IPS-18a (cell line): ENCODE measurements around the gene RHEB.
A peak's percentile ranks its signal among the peaks of the same experiment; 100 is the strongest.

Experiments used
- H3K27ac ChIP-seq: one replicate; pipeline ENCODE4 v1.5.1; 2013; ENCODE audit warnings: low read length
- H3K27me3 ChIP-seq: one replicate; pipeline ENCODE4 v1.6.1; 2013; ENCODE audit warnings: mild to moderate bottlenecking, low read length; ENCODE audit not compliant: control insufficient read depth, insufficient read depth
- H3K36me3 ChIP-seq: one replicate; pipeline ENCODE4 v1.6.1; 2013; ENCODE audit warnings: low read depth, low read length; ENCODE audit not compliant: control insufficient read depth
- H3K4me1 ChIP-seq: one replicate; pipeline ENCODE4 v1.6.1; 2013; ENCODE audit warnings: low read depth, low read length; ENCODE audit not compliant: control insufficient read depth
- H3K4me3 ChIP-seq: one replicate; pipeline ENCODE4 v1.5.1; 2013; ENCODE audit warnings: low read length
- H3K9ac ChIP-seq: one replicate; pipeline ENCODE4 v1.6.1; 2013; ENCODE audit warnings: mild to moderate bottlenecking, low read length, moderate library complexity
- H3K9me3 ChIP-seq: one replicate; pipeline ENCODE4 v1.6.1; 2013; ENCODE audit warnings: low read depth, low read length; ENCODE audit not compliant: control insufficient read depth

Gene RHEB

DNA sequence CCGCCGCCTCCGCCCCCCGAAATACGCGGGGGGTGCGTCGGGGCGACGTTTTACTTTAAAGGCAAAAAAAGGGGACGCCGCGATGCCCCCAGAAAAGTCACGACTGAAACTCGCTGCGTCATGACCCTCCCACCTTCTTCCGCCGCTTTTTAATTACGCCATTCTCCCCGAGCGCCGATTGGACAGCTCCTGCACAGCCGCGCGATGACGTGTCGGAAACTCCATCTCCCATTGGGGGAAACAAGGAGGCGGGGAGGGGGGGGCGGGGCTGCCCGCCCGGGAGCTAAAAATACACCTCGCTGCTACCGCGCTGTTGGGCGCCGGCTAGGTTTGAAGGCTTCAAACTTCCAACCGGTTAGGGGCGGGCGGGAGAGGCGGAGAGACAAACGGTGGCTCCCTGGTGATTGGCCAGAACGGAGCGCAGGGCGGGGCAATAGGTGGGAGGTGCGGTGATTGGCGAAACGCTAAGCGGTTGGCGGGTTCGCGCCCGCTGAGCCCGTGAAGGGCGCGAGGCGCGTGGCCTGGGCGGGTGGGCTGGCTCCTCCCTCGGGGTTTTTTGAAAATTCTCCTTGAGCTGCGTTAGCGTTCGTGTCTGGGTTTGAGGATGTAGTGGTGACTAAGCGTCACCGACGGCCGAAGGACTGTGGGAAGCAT is at the start of gene RHEB:
Gene RHEB, minus strand, starts transcription at position 131 of the 654 bp plus-strand sequence. CDS start 384 bp downstream, outside the sequence.
- H3K9me3 ChIP-seq = no peaks in the 10 kb centered on the region
- H3K9ac ChIP-seq = peak within 1 kb of the TSS; percentile 82
- H3K36me3 ChIP-seq = no peaks in the 10 kb centered on the region
- H3K27me3 ChIP-seq = no peaks in the 10 kb centered on the region
- H3K4me3 ChIP-seq = peak within 1 kb of the TSS; percentile 82
- peaks cover 4% of the 10 kb centered on the region for H3K4me1 ChIP-seq
- H3K27ac ChIP-seq = peak within 1 kb of the TSS; percentile 32

DNA sequence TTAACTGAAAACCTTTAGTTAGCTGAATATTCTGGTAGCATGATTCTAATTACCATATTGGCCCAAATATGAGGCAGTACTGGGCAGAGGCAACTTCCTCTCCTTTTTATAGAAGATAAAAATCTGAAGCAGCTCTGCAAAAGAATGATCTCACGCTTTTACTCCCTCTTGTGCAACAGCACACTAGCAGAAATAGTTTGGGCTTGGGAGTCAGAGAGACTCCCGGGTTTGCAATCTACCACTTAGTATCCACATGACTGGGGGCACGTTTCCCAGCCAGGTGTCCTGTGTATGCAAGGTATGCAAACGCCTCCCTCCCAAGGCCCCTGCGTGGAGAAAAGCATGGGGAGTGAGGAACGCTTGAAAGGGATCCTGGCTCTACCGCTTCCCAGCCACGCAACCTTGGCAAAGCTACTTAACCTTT is 47.2 kb upstream of the RHEB start:
- no peaks in the 10 kb centered on the region for H3K9me3 ChIP-seq
- H3K4me1 ChIP-seq = peaks cover 10% of the 10 kb centered on the region
- no peaks in the 10 kb centered on the region for H3K36me3 ChIP-seq
- no peak overlapping the region for H3K4me3 ChIP-seq
- no peak overlapping the region for H3K27ac ChIP-seq
- H3K9ac ChIP-seq = no peak overlapping the region
- H3K27me3 ChIP-seq = no peaks in the 10 kb centered on the region

DNA sequence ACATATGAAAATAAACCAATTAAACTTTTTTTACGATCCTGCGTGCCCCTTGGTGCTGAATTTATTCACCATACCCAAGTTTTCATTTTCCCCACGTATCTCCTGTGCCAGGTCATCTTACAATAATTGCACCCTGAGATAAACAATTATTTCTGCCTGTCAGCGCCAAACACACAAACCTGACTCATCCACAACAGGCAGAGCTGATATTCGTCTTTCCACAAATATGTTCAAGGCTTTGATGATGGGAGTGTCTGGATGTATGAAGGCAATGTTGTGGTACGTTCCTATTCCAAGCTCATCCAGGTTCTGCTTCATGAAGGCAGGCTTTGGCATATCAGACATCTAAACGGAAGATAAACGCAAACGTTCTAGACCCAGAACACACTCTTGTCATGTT is 45.8 kb upstream of the RHEB start:
- no peak overlapping the region for H3K4me3 ChIP-seq
- no peak overlapping the region for H3K27ac ChIP-seq
- H3K9ac ChIP-seq = no peak overlapping the region
- no peaks in the 10 kb centered on the region for H3K36me3 ChIP-seq
- H3K4me1 ChIP-seq = peaks cover 10% of the 10 kb centered on the region
- H3K9me3 ChIP-seq = no peaks in the 10 kb centered on the region
- H3K27me3 ChIP-seq = no peaks in the 10 kb centered on the region

- H3K4me3 ChIP-seq = no peak overlapping the region
- H3K27ac ChIP-seq = no peak overlapping the region
- no peaks in the 10 kb centered on the region for H3K36me3 ChIP-seq
- H3K9ac ChIP-seq = no peak overlapping the region
- H3K27me3 ChIP-seq = no peaks in the 10 kb centered on the region
- H3K9me3 ChIP-seq = no peaks in the 10 kb centered on the region
- H3K4me1 ChIP-seq = no peaks in the 10 kb centered on the region
Observed at GRCh38 chr7:151560243-151560642, 40.5 kb upstream of the RHEB start.

- no peak overlapping the region for H3K4me3 ChIP-seq
- H3K36me3 ChIP-seq = no peaks in the 10 kb centered on the region
- no peak overlapping the region for H3K9ac ChIP-seq
- no peaks in the 10 kb centered on the region for H3K9me3 ChIP-seq
- H3K27me3 ChIP-seq = no peaks in the 10 kb centered on the region
- H3K27ac ChIP-seq = no peak overlapping the region
- H3K4me1 ChIP-seq = no peaks in the 10 kb centered on the region
Observed at GRCh38 chr7:151559557-151560183, 40.0 kb upstream of the RHEB start.

GRCh38 chr7:151558575-151558974 is 38.9 kb upstream of the RHEB start:
- no peaks in the 10 kb centered on the region for H3K27me3 ChIP-seq
- no peaks in the 10 kb centered on the region for H3K36me3 ChIP-seq
- no peak overlapping the region for H3K27ac ChIP-seq
- H3K4me3 ChIP-seq = no peak overlapping the region
- H3K9ac ChIP-seq = no peak overlapping the region
- no peaks in the 10 kb centered on the region for H3K4me1 ChIP-seq
- no peaks in the 10 kb centered on the region for H3K9me3 ChIP-seq

GRCh38 chr7:151556592-151556991 is 36.9 kb upstream of the RHEB start:
- Histone ChIP-seq H3K4me3 (no peak overlapping the region), H3K27me3 (no peaks in the 10 kb centered on the region), H3K9ac (no peak overlapping the region), H3K4me1 (no peaks in the 10 kb centered on the region), H3K36me3 (no peaks in the 10 kb centered on the region), H3K27ac (no peak overlapping the region), H3K9me3 (no peaks in the 10 kb centered on the region)

DNA sequence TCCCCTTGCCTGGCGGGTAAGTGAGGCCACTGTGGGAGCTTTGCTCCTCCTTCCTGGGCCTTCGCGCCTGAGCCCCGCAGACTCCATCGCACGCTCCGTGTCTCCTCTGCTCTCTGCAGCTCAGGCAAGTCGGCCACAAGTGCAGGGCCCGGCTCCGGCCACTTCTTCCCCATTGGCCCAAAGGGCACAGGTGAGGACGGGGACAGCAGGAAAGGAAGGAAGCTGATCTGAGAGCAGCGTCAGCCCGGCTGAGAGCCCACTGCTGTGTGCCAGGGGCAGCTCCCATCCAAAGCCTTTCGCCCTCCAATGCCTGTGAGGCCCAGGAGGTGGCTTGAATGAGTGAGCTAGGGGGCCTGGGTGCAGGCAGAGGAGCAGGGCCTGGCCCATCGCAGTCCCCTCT is 33.7 kb upstream of the RHEB start:
- no peaks in the 10 kb centered on the region for H3K36me3 ChIP-seq
- no peak overlapping the region for H3K4me3 ChIP-seq
- no peaks in the 10 kb centered on the region for H3K9me3 ChIP-seq
- H3K27ac ChIP-seq = no peak overlapping the region
- H3K27me3 ChIP-seq = no peaks in the 10 kb centered on the region
- no peaks in the 10 kb centered on the region for H3K4me1 ChIP-seq
- H3K9ac ChIP-seq = no peak overlapping the region

DNA sequence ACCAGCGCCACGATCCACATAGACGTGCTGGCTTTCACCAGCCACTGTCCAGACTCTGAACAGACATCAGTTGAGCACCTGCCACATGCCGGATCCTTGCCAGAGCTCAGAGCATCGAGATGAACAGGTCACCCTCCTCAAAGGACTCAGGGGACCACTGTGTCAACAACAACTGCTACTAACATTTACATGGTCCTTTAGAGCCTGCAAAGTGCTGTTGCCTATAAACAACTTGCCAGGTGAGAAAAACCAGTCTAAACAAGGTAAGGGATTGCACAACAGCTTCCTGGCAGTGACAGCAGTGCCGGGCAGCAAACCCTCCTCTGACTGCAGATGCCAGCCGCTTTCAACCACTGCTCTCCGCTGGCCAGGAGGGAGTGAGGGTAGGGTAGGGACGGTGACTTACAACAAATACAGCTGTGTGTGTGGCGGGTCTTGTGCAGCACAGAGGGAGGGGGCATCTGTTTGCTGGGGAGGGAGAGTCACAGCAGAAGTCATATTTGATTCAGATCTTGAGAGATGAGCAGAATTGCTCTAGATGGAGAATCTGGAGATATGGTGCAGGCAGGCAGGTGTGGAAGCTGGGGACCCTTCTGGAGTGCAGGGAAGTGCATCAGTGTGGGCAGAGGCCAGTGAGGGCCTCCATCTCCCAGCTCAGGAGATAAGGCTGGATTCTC is 32.8 kb upstream of the RHEB start:
- no peak overlapping the region for H3K9ac ChIP-seq
- no peaks in the 10 kb centered on the region for H3K36me3 ChIP-seq
- H3K9me3 ChIP-seq = no peaks in the 10 kb centered on the region
- no peak overlapping the region for H3K4me3 ChIP-seq
- H3K27me3 ChIP-seq = no peaks in the 10 kb centered on the region
- no peak overlapping the region for H3K27ac ChIP-seq
- no peaks in the 10 kb centered on the region for H3K4me1 ChIP-seq

GRCh38 chr7:151551820-151552219 is 32.1 kb upstream of the RHEB start:
- Histone ChIP-seq H3K4me1 (no peaks in the 10 kb centered on the region), H3K36me3 (no peaks in the 10 kb centered on the region), H3K27ac (no peak overlapping the region), H3K4me3 (no peak overlapping the region), H3K9ac (no peak overlapping the region), H3K9me3 (no peaks in the 10 kb centered on the region), H3K27me3 (no peaks in the 10 kb centered on the region)

DNA sequence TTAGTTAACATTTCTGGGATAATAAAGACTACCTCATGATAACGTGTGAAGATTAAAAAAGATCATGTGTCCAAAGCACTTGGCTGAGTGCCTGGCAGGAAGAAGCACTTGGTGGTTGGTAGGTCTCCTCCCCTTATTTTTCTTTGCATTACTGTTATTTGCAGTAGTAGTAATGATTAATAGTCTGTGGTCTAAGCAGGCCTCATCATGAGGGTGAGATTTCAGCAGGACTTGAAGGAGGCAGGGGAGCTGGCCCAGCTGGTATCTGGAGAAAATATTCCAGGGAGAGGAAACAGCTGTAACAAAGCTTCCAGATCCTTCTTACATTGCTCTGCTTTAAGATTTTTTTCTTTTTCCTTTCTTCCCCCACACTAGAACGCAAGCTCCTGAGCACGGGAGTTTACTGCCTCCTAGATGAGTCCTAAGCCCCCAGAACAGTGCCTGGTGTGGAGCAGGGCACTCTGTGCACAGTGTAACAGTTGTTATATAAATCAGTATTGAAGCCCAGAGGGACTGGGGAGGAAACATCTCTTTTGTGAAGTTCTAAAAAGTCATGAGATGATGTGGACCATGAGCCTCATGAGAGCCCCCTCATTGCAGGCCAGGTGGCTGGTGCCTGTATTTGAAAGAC is 31.1 kb upstream of the RHEB start:
- no peaks in the 10 kb centered on the region for H3K4me1 ChIP-seq
- no peak overlapping the region for H3K4me3 ChIP-seq
- H3K27ac ChIP-seq = no peak overlapping the region
- no peaks in the 10 kb centered on the region for H3K27me3 ChIP-seq
- H3K9me3 ChIP-seq = no peaks in the 10 kb centered on the region
- no peaks in the 10 kb centered on the region for H3K36me3 ChIP-seq
- no peak overlapping the region for H3K9ac ChIP-seq
